SKM-1 treated with dmso at 0.1 percent for 144 hours (cell line): ENCODE results near the gene OR6C76.

Experiments used
- DNase-seq: peaks from one replicate; lab custom pipeline; 2025; ENCODE audit not compliant: unreplicated experiment; lab: John Stamatoyannopoulos, UW

The OR6C76 gene

GRCh38 chr12:55467836-55468235 is 41.8 kb downstream of the OR6C76 start:
- no peak for DNase-seq

GRCh38 chr12:55469291-55469690 is 43.2 kb downstream of the OR6C76 start:
- DNase-seq, result no peak

- DNase-seq, result no peak
Measured at GRCh38 chr12:55470088-55470829, 44.2 kb downstream of the OR6C76 start, which contains the start of gene OR6C70. Gene OR6C70, minus strand, starts transcription at chr12:55470138. Its CDS starts 0 bp downstream, at chr12:55470138.

GRCh38 chr12:55472264-55472663 is 46.2 kb downstream of the OR6C76 start:
- DNase-seq, result no peak
